GM23338 (cell line): ENCODE results near the gene TAGLN. TPM values are rescaled to one million over a fixed set of nuclear protein-coding genes. Genes with fewer than 3 reads are reported as not detected.

Experiments
- ATAC-seq: fragments of 200-7000 bp; cut with Tn5 transposase; 3 replicates; pipeline ENCODE4 v1.9.1; 2020
- DNase-seq: peaks from one replicate; pipeline ENCODE4 v3.0.0-alpha.2; 2015; ENCODE audit warnings: low spot score
- H2AFZ ChIP-seq: fragments of 200-600 bp; sonication (generic); 2 replicates; pipeline ENCODE4 v1.8.0; 2016; ENCODE audit warnings: antibody characterized with exemption, mild to moderate bottlenecking, moderate library complexity
- H3F3A ChIP-seq: fragments of 200-600 bp; sonication (generic); replicated peaks from 2 replicates; pipeline ENCODE4 v1.8.0; 2017; ENCODE audit warnings: antibody characterized with exemption, mixed run types, low read depth
- H3K27ac ChIP-seq: fragments of 200-600 bp; sonication (generic); 2 replicates; pipeline ENCODE4 v1.6.1; 2016; ENCODE audit warnings: low read depth
- H3K27me3 ChIP-seq: fragments of 200-600 bp; sonication (generic); 2 replicates; pipeline ENCODE4 v1.8.0; 2016; ENCODE audit warnings: mild to moderate bottlenecking, mixed run types, moderate library complexity; ENCODE audit not compliant: insufficient read depth
- H3K36me3 ChIP-seq: fragments of 200-600 bp; sonication (generic); 2 replicates; pipeline ENCODE4 v1.8.0; 2016; ENCODE audit warnings: mild to moderate bottlenecking; ENCODE audit not compliant: insufficient read depth
- H3K4me1 ChIP-seq: fragments of 200-600 bp; sonication (generic); 2 replicates; pipeline ENCODE4 v1.8.0; 2016; ENCODE audit warnings: mild to moderate bottlenecking, moderate library complexity; ENCODE audit not compliant: insufficient read depth
- H3K4me2 ChIP-seq: fragments of 200-600 bp; sonication (generic); 2 replicates; pipeline ENCODE4 v1.7.1; 2017; ENCODE audit warnings: mixed run types
- H3K4me3 ChIP-seq: fragments of 200-600 bp; sonication (generic); 2 replicates; pipeline ENCODE4 v1.6.1; 2016; ENCODE audit warnings: mixed run types
- H3K79me2 ChIP-seq: fragments of 200-600 bp; sonication (generic); replicated peaks from 2 replicates; pipeline ENCODE4 v1.8.0; 2017; ENCODE audit warnings: mild to moderate bottlenecking; ENCODE audit not compliant: insufficient read depth
- H3K9me2 ChIP-seq: fragments of 200-600 bp; sonication (generic); 2 replicates; pipeline ENCODE4 v1.8.0; 2017; ENCODE audit not compliant: insufficient read depth
- H4K20me1 ChIP-seq: fragments of 200-600 bp; sonication (generic); replicated peaks from 2 replicates; pipeline ENCODE4 v1.8.0; 2017; ENCODE audit warnings: mild to moderate bottlenecking; ENCODE audit not compliant: insufficient read depth
- H3K27ac Mint-ChIP-seq: 2 replicates; pipeline ENCODE4 v1.8.0; 2020; ENCODE audit warnings: inconsistent platforms, mild to moderate bottlenecking, moderate library complexity, mixed read lengths
- H3K27me3 Mint-ChIP-seq: 3 replicates; pipeline ENCODE4 v1.8.0; 2022; ENCODE audit warnings: low read depth, mild to moderate bottlenecking, moderate library complexity, mixed read lengths, inconsistent platforms; ENCODE audit not compliant: insufficient read depth, poor library complexity
- H3K36me3 Mint-ChIP-seq: 3 replicates; pipeline ENCODE4 v1.8.0; 2021; ENCODE audit warnings: low read depth, mild to moderate bottlenecking, inconsistent platforms, moderate library complexity, mixed read lengths
- H3K4me1 Mint-ChIP-seq: 3 replicates; pipeline ENCODE4 v1.8.0; 2020; ENCODE audit warnings: mild to moderate bottlenecking, inconsistent platforms, mixed read lengths
- H3K4me3 Mint-ChIP-seq: 3 replicates; pipeline ENCODE4 v1.8.0; 2021; ENCODE audit warnings: moderate library complexity, mild to moderate bottlenecking, inconsistent platforms, mixed read lengths
- H3K9me3 Mint-ChIP-seq: 3 replicates; pipeline ENCODE4 v1.8.0; 2020; ENCODE audit warnings: moderate library complexity, mild to moderate bottlenecking, inconsistent platforms, mixed read lengths
- CREB1 ChIP-seq: fragments of 250-450 bp; sonication (Bioruptor Pico); IDR thresholded peaks from 2 replicates; pipeline ENCODE4 v1.5.0; 2020; ENCODE audit warnings: low read depth, mild to moderate bottlenecking, moderate library complexity
- EZH2 ChIP-seq: fragments of 200-600 bp; sonication (generic); IDR thresholded peaks from one replicate; pipeline ENCODE4 v1.8.0; 2017; ENCODE audit warnings: antibody characterized with exemption, mild to moderate bottlenecking, low read depth; ENCODE audit not compliant: unreplicated experiment
- EZH2phosphoT487 ChIP-seq: fragments of 200-600 bp; sonication (generic); IDR thresholded peaks from one replicate; pipeline ENCODE4 v1.8.1; 2018; ENCODE audit warnings: antibody characterized with exemption; ENCODE audit not compliant: unreplicated experiment
- JUNB ChIP-seq: IDR thresholded peaks from one replicate; pipeline ENCODE4 v1.6.1; 2016; ENCODE audit warnings: antibody characterized with exemption; ENCODE audit not compliant: unreplicated experiment
- NANOG ChIP-seq: IDR thresholded peaks from 2 replicates; pipeline ENCODE4 v1.6.1; 2016; ENCODE audit warnings: antibody characterized with exemption, borderline replicate concordance
- POLR2AphosphoS5 ChIP-seq: IDR thresholded peaks from 2 replicates; pipeline ENCODE4 v1.6.1; 2016; ENCODE audit warnings: antibody characterized with exemption, low read depth
- STAT1 ChIP-seq: IDR thresholded peaks from one replicate; pipeline ENCODE4 v1.6.1; 2016; ENCODE audit warnings: antibody characterized with exemption; ENCODE audit not compliant: unreplicated experiment
- ZNF114 ChIP-seq: fragments of 250-450 bp; sonication (Bioruptor Pico); IDR thresholded peaks from 2 replicates; pipeline ENCODE4 v1.5.0; 2020; ENCODE audit warnings: mild to moderate bottlenecking, moderate library complexity
- ZNF331 ChIP-seq: fragments of 250-450 bp; sonication (Bioruptor Pico); IDR thresholded peaks from 2 replicates; pipeline ENCODE4 v1.5.0; 2020; ENCODE audit warnings: low read depth, mild to moderate bottlenecking, moderate library complexity
- polyA plus RNA-seq: library from polyadenylated mRNA; unstranded; fragments of >200 nt; fragmentation: Nextera tagmentation; extraction: Ambion mirVana; gene quantifications from 2 replicates; pipeline ENCODE4 v1.2.1, GENCODE V29; 2016
- total RNA-seq: library from RNA; depleted of rRNA; stranded (reverse); fragments of >200 nt; shearing (Covaris generic); gene quantifications from 2 replicates; pipeline ENCODE4 v1.2.3, GENCODE V29; 2014
- TF ChIP-seq, protein P1 (sequence below), 2 experiments: fragments of 200-600 bp in 1 of 2; sonication (generic) in 1 of 2; conservative IDR thresholded peaks; 2 replicates each; pipeline versions ENCODE4 v1.5.1 to v1.6.1; 2016 to 2017; ENCODE audit warnings: antibody characterized with exemption in 2 of 2, low read depth in 2 of 2, mild to moderate bottlenecking in 2 of 2, moderate library complexity in 1 of 2
- TF ChIP-seq, protein P2 (sequence below): IDR thresholded peaks from one replicate; pipeline ENCODE4 v1.6.1; 2018; ENCODE audit warnings: antibody characterized with exemption; ENCODE audit not compliant: unreplicated experiment
- TF ChIP-seq, protein P3 (sequence below): fragments of 250-450 bp; sonication (Bioruptor Pico); IDR thresholded peaks from 2 replicates; pipeline ENCODE4 v1.5.0; 2020; ENCODE audit warnings: mild to moderate bottlenecking, moderate library complexity
- TF ChIP-seq, protein P4 (sequence below): IDR thresholded peaks from 2 replicates; pipeline ENCODE4 v1.6.1; 2016; ENCODE audit warnings: antibody characterized with exemption

TAGLN gene
- total and polyA plus RNA-seq, 2 experiments from 2014 or later: 86.8 to 130 TPM

DNA sequence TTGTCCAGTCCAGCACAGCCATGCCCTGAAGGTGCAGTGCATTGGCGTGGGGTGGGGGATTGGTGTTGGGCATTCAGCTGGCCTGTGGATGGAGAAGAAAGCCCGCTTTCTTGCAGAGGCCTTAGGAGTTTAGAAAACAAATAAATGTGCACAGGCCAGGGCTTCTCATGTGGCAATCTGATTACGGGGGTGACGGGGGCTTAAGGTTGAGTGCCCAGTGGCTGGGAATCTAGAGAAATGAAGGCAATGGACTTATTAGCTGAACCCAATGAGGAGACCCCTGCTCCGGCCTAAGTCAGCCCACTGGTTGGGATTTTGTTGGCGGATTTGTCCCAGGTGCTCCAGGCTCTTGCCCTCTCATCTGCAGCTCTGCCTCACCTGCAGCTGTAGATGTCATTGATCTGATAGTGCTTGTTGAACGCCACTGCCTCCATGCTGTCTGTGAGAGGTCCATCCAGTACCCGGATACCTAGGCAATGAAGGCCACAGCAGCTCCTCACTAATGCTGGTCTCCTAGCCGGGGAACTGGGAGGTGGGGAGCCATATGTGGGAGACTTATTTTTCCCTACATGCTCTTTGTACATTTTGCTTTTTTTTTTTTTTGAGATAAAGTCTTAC is 26.5 kb downstream of the TAGLN start:
- no peaks in the 10 kb centered on the region for H3K9me3 Mint-ChIP-seq
- H3K9me2 ChIP-seq: no peaks in the 10 kb centered on the region
- TF ChIP-seq STAT1: no peak
- no peak for TF ChIP-seq POLR2AphosphoS5
- TF ChIP-seq, protein P1, sequence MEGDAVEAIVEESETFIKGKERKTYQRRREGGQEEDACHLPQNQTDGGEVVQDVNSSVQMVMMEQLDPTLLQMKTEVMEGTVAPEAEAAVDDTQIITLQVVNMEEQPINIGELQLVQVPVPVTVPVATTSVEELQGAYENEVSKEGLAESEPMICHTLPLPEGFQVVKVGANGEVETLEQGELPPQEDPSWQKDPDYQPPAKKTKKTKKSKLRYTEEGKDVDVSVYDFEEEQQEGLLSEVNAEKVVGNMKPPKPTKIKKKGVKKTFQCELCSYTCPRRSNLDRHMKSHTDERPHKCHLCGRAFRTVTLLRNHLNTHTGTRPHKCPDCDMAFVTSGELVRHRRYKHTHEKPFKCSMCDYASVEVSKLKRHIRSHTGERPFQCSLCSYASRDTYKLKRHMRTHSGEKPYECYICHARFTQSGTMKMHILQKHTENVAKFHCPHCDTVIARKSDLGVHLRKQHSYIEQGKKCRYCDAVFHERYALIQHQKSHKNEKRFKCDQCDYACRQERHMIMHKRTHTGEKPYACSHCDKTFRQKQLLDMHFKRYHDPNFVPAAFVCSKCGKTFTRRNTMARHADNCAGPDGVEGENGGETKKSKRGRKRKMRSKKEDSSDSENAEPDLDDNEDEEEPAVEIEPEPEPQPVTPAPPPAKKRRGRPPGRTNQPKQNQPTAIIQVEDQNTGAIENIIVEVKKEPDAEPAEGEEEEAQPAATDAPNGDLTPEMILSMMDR (conservative IDR thresholded peaks at IDR 0.05; ENCODE audit: low read depth in 2 of 2): no peak
- no peak for TF ChIP-seq CREB1
- TF ChIP-seq EZH2phosphoT487: no peak
- TF ChIP-seq EZH2: no peak
- no peak for TF ChIP-seq NANOG
- TF ChIP-seq, protein P2, sequence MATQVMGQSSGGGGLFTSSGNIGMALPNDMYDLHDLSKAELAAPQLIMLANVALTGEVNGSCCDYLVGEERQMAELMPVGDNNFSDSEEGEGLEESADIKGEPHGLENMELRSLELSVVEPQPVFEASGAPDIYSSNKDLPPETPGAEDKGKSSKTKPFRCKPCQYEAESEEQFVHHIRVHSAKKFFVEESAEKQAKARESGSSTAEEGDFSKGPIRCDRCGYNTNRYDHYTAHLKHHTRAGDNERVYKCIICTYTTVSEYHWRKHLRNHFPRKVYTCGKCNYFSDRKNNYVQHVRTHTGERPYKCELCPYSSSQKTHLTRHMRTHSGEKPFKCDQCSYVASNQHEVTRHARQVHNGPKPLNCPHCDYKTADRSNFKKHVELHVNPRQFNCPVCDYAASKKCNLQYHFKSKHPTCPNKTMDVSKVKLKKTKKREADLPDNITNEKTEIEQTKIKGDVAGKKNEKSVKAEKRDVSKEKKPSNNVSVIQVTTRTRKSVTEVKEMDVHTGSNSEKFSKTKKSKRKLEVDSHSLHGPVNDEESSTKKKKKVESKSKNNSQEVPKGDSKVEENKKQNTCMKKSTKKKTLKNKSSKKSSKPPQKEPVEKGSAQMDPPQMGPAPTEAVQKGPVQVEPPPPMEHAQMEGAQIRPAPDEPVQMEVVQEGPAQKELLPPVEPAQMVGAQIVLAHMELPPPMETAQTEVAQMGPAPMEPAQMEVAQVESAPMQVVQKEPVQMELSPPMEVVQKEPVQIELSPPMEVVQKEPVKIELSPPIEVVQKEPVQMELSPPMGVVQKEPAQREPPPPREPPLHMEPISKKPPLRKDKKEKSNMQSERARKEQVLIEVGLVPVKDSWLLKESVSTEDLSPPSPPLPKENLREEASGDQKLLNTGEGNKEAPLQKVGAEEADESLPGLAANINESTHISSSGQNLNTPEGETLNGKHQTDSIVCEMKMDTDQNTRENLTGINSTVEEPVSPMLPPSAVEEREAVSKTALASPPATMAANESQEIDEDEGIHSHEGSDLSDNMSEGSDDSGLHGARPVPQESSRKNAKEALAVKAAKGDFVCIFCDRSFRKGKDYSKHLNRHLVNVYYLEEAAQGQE: no peak
- TF ChIP-seq, protein P3, sequence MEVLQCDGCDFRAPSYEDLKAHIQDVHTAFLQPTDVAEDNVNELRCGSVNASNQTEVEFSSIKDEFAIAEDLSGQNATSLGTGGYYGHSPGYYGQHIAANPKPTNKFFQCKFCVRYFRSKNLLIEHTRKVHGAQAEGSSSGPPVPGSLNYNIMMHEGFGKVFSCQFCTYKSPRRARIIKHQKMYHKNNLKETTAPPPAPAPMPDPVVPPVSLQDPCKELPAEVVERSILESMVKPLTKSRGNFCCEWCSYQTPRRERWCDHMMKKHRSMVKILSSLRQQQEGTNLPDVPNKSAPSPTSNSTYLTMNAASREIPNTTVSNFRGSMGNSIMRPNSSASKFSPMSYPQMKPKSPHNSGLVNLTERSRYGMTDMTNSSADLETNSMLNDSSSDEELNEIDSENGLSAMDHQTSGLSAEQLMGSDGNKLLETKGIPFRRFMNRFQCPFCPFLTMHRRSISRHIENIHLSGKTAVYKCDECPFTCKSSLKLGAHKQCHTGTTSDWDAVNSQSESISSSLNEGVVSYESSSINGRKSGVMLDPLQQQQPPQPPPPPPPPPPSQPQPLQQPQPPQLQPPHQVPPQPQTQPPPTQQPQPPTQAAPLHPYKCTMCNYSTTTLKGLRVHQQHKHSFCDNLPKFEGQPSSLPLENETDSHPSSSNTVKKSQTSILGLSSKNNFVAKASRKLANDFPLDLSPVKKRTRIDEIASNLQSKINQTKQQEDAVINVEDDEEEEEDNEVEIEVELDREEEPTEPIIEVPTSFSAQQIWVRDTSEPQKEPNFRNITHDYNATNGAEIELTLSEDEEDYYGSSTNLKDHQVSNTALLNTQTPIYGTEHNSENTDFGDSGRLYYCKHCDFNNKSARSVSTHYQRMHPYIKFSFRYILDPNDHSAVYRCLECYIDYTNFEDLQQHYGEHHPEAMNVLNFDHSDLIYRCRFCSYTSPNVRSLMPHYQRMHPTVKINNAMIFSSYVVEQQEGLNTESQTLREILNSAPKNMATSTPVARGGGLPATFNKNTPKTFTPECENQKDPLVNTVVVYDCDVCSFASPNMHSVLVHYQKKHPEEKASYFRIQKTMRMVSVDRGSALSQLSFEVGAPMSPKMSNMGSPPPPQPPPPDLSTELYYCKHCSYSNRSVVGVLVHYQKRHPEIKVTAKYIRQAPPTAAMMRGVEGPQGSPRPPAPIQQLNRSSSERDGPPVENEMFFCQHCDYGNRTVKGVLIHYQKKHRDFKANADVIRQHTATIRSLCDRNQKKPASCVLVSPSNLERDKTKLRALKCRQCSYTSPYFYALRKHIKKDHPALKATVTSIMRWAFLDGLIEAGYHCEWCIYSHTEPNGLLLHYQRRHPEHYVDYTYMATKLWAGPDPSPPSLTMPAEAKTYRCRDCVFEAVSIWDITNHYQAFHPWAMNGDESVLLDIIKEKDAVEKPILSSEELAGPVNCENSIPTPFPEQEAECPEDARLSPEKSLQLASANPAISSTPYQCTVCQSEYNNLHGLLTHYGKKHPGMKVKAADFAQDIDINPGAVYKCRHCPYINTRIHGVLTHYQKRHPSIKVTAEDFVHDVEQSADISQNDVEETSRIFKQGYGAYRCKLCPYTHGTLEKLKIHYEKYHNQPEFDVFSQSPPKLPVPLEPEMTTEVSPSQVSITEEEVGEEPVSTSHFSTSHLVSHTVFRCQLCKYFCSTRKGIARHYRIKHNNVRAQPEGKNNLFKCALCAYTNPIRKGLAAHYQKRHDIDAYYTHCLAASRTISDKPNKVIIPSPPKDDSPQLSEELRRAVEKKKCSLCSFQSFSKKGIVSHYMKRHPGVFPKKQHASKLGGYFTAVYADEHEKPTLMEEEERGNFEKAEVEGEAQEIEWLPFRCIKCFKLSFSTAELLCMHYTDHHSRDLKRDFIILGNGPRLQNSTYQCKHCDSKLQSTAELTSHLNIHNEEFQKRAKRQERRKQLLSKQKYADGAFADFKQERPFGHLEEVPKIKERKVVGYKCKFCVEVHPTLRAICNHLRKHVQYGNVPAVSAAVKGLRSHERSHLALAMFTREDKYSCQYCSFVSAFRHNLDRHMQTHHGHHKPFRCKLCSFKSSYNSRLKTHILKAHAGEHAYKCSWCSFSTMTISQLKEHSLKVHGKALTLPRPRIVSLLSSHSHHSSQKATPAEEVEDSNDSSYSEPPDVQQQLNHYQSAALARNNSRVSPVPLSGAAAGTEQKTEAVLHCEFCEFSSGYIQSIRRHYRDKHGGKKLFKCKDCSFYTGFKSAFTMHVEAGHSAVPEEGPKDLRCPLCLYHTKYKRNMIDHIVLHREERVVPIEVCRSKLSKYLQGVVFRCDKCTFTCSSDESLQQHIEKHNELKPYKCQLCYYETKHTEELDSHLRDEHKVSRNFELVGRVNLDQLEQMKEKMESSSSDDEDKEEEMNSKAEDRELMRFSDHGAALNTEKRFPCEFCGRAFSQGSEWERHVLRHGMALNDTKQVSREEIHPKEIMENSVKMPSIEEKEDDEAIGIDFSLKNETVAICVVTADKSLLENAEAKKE: no peak
- TF ChIP-seq, protein P4, sequence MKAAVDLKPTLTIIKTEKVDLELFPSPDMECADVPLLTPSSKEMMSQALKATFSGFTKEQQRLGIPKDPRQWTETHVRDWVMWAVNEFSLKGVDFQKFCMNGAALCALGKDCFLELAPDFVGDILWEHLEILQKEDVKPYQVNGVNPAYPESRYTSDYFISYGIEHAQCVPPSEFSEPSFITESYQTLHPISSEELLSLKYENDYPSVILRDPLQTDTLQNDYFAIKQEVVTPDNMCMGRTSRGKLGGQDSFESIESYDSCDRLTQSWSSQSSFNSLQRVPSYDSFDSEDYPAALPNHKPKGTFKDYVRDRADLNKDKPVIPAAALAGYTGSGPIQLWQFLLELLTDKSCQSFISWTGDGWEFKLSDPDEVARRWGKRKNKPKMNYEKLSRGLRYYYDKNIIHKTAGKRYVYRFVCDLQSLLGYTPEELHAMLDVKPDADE: no peak
- TF ChIP-seq JUNB: no peak
- no peak for TF ChIP-seq ZNF114 (CRISPR knock-in tag)
- TF ChIP-seq ZNF331: no peak
- no peak overlapping the region for H3K4me3 Mint-ChIP-seq
- DNase-seq (no peak), ATAC-seq (no peak)
- peaks cover 12% of the 10 kb centered on the region for H3K27me3 Mint-ChIP-seq
- no peaks in the 10 kb centered on the region for H3K4me1 ChIP-seq
- no peak overlapping the region for H3K27ac Mint-ChIP-seq
- peaks cover 7% of the 10 kb centered on the region; the same call in 1 of the 2 replicates for H3F3A ChIP-seq
- H4K20me1 ChIP-seq: 0 out of 2 replicates have a peak, but pooled peaks cover 5% of the 10 kb centered on the region
- peaks cover 10% of the 10 kb centered on the region for H3K79me2 ChIP-seq
- no peak overlapping the region for H3K4me3 ChIP-seq
- H3K4me2 ChIP-seq: no peak overlapping the region
- peaks cover 23% of the 10 kb centered on the region for H3K36me3 Mint-ChIP-seq
- no peaks in the 10 kb centered on the region for H3K36me3 ChIP-seq
- H3K4me1 Mint-ChIP-seq: peaks cover 9% of the 10 kb centered on the region
- no peaks in the 10 kb centered on the region for H3K27me3 ChIP-seq
- H2AFZ ChIP-seq: no peak overlapping the region
- H3K27ac ChIP-seq: no peak overlapping the region
